Large intestine (tissue), 12 donors: ENCODE measurements around the gene RBM11. TPM values are rescaled to one million over a fixed set of nuclear protein-coding genes. Genes with fewer than 3 reads are reported as not detected.
"Not testable (repeated sequence)": the region's sequence is repeated elsewhere in the genome, so short reads cannot be mapped to it uniquely, and the experiment has no call there.

Source experiments
- DNase-seq, 2 donors: peaks; one replicate each; pipeline versions ENCODE4 v3.0.0 to v3.0.0-alpha.2; 2013
- H3K27ac ChIP-seq: one replicate; pipeline ENCODE4 v1.5.1; 2013; ENCODE audit warnings: low read length
- H3K27me3 ChIP-seq: 2 replicates; pipeline ENCODE4 v1.6.1; 2013; ENCODE audit warnings: low read length; ENCODE audit not compliant: control insufficient read depth, insufficient read depth
- H3K36me3 ChIP-seq: 2 replicates; pipeline ENCODE4 v1.6.1; 2013; ENCODE audit warnings: low read length; ENCODE audit not compliant: control insufficient read depth, insufficient read depth
- H3K4me1 ChIP-seq: one replicate; pipeline ENCODE4 v1.6.1; 2013; ENCODE audit warnings: low read length; ENCODE audit not compliant: control insufficient read depth, insufficient read depth
- H3K4me3 ChIP-seq: one replicate; pipeline ENCODE4 v1.5.1; 2013; ENCODE audit warnings: low read length
- H3K9me3 ChIP-seq: one replicate; pipeline ENCODE4 v1.6.1; 2013; ENCODE audit warnings: mild to moderate bottlenecking, low read depth, low read length, moderate library complexity; ENCODE audit not compliant: control insufficient read depth
- WGBS: methylation state at CpG from one replicate; pipeline ENCODE4 v1.1.5; 2013; ENCODE audit warnings: low lambda C conversion rate; ENCODE audit not compliant: insufficient coverage; 5-methylcytosine and 5-hydroxymethylcytosine counted together
- long read RNA-seq, 11 donors: transcript quantifications; one replicate each; lab custom pipeline, GENCODE V29; 2026
- polyA plus RNA-seq: library from polyadenylated mRNA; unstranded; fragments of 120-200 nt; gene quantifications from one replicate; pipeline ENCODE4 v1.2.1, GENCODE V29; 2013

Gene RBM11
- polyA plus RNA-seq, result 2.2 TPM
- long read RNA-seq, donor 1, result 0 reads
- long read RNA-seq, donor 2, partial matches to known transcripts, result 0 of 1 reads
- long read RNA-seq, donor 2, other reads (novel, unspliced or antisense), result 0 of 1 reads
- long read RNA-seq, donor 3, result 0 reads
- long read RNA-seq, donor 4, result 0 reads
- long read RNA-seq, donor 5, result 0 reads
- long read RNA-seq, donor 6, result 0 reads
- long read RNA-seq, donor 7, partial matches to known transcripts, result 0 of 1 reads
- long read RNA-seq, donor 7, other reads (novel, unspliced or antisense), result 0 of 1 reads
- long read RNA-seq, donor 8, partial matches to known transcripts, result 0 of 1 reads
- long read RNA-seq, donor 8, other reads (novel, unspliced or antisense), result 0 of 1 reads
- long read RNA-seq, donor 9, result 0 reads
- long read RNA-seq, donor 10, partial matches to known transcripts, result 0 of 1 reads
- long read RNA-seq, donor 10, other reads (novel, unspliced or antisense), result 0 of 1 reads
- long read RNA-seq, donor 11, result 0 reads

GRCh38 chr21:14215971-14216641, at the start of gene RBM11:
Gene RBM11, plus strand, starts transcription at chr21:14216157. Its CDS starts 30 bp downstream, at chr21:14216187.
- H3K4me3 ChIP-seq, result peak within 1 kb of the TSS; percentile 88
- peaks cover 4% of the 10 kb centered on the region for H3K27me3 ChIP-seq
- H3K27ac ChIP-seq, result no peak within 1 kb of the TSS
- H3K4me1 ChIP-seq, result no peaks in the 10 kb centered on the region
- peak; percentile 78 to 82 for DNase-seq
- no peaks in the 10 kb centered on the region for H3K36me3 ChIP-seq
- no peaks in the 10 kb centered on the region for H3K9me3 ChIP-seq
- WGBS, result no CpG with 5 or more reads among the region's 55 CpGs

- not testable (repeated sequence) for H3K4me1 ChIP-seq, H3K4me3 ChIP-seq, H3K27me3 ChIP-seq, DNase-seq, H3K27ac ChIP-seq, H3K36me3 ChIP-seq, H3K9me3 ChIP-seq
- 83% methylated on average over 1 of the region's 16 CpGs for WGBS
Observed at GRCh38 chr21:14166463-14167223, 49.3 kb upstream of the RBM11 start.

- Histone ChIP-seq H3K9me3 (no peaks in the 10 kb centered on the region), H3K36me3 (no peaks in the 10 kb centered on the region), H3K27me3 (no peaks in the 10 kb centered on the region), H3K4me3 (no peak overlapping the region), H3K4me1 (no peaks in the 10 kb centered on the region), H3K27ac (no peak overlapping the region)
- DNase-seq, result no peak
Observed at GRCh38 chr21:14206222-14206621, 9.7 kb upstream of the RBM11 start.

GRCh38 chr21:14210738-14211137, 5.2 kb upstream of the RBM11 start, which contains the start of gene LIPI:
Gene LIPI, minus strand, starts transcription at chr21:14210955. Its CDS starts 110 bp downstream, at chr21:14210845.
- no peak for DNase-seq
- no CpG with 5 or more reads among the region's 1 CpG for WGBS
- H3K4me1 ChIP-seq, result no peaks in the 10 kb centered on the region
- H3K27me3 ChIP-seq, result no peaks in the 10 kb centered on the region
- H3K4me3 ChIP-seq, result no peak within 1 kb of the TSS
- H3K36me3 ChIP-seq, result no peaks in the 10 kb centered on the region
- no peak within 1 kb of the TSS for H3K27ac ChIP-seq
- H3K9me3 ChIP-seq, result no peaks in the 10 kb centered on the region

GRCh38 chr21:14213164-14213563, 2.8 kb upstream of the RBM11 start:
- no peak for DNase-seq
- Histone ChIP-seq H3K9me3 (no peaks in the 10 kb centered on the region), H3K27ac (no peak overlapping the region), H3K4me3 (no peak overlapping the region), H3K4me1 (no peaks in the 10 kb centered on the region), H3K27me3 (peaks cover 4% of the 10 kb centered on the region), H3K36me3 (no peaks in the 10 kb centered on the region)

GRCh38 chr21:14223365-14223764, 7.4 kb downstream of the RBM11 start:
- H3K27ac ChIP-seq, result no peak overlapping the region
- H3K4me1 ChIP-seq, result no peaks in the 10 kb centered on the region
- H3K36me3 ChIP-seq, result no peaks in the 10 kb centered on the region
- no peaks in the 10 kb centered on the region for H3K27me3 ChIP-seq
- no CpG with 5 or more reads among the region's 1 CpG for WGBS
- no peak overlapping the region for H3K4me3 ChIP-seq
- no peaks in the 10 kb centered on the region for H3K9me3 ChIP-seq
- DNase-seq, result no peak

- Histone ChIP-seq H3K4me3 (no peak overlapping the region), H3K9me3 (no peaks in the 10 kb centered on the region), H3K36me3 (no peaks in the 10 kb centered on the region), H3K27ac (no peak overlapping the region), H3K4me1 (no peaks in the 10 kb centered on the region), H3K27me3 (no peaks in the 10 kb centered on the region)
- WGBS, result no CpG with 5 or more reads among the region's 1 CpG
- no peak for DNase-seq
Observed at GRCh38 chr21:14229399-14229798, 13.4 kb downstream of the RBM11 start.

- DNase-seq, result no peak
- Histone ChIP-seq H3K9me3 (no peaks in the 10 kb centered on the region), H3K27ac (no peak overlapping the region), H3K4me1 (no peaks in the 10 kb centered on the region), H3K27me3 (no peaks in the 10 kb centered on the region), H3K36me3 (no peaks in the 10 kb centered on the region), H3K4me3 (no peak overlapping the region)
- no CpG with 5 or more reads among the region's 5 CpGs for WGBS
Observed at GRCh38 chr21:14235101-14235500, 19.1 kb downstream of the RBM11 start.

GRCh38 chr21:14236180-14236579, 20.2 kb downstream of the RBM11 start:
- H3K4me3 ChIP-seq, result no peak overlapping the region
- no peak overlapping the region for H3K27ac ChIP-seq
- H3K36me3 ChIP-seq, result no peaks in the 10 kb centered on the region
- WGBS, result 61% methylated on average over 3 of the region's 3 CpGs
- no peak for DNase-seq
- no peaks in the 10 kb centered on the region for H3K4me1 ChIP-seq
- no peaks in the 10 kb centered on the region for H3K9me3 ChIP-seq
- no peaks in the 10 kb centered on the region for H3K27me3 ChIP-seq

GRCh38 chr21:14239281-14239680, 23.3 kb downstream of the RBM11 start:
- H3K27me3 ChIP-seq, result no peaks in the 10 kb centered on the region
- no CpG with 5 or more reads among the region's 2 CpGs for WGBS
- no peak overlapping the region for H3K27ac ChIP-seq
- H3K36me3 ChIP-seq, result no peaks in the 10 kb centered on the region
- no peak for DNase-seq
- H3K4me3 ChIP-seq, result no peak overlapping the region
- no peaks in the 10 kb centered on the region for H3K4me1 ChIP-seq
- no peaks in the 10 kb centered on the region for H3K9me3 ChIP-seq
